Gastrocnemius medialis (tissue), 4 donors: Measurements from ENCODE around the gene CHST7. TPM values are rescaled to one million over a fixed set of nuclear protein-coding genes. Genes with fewer than 3 reads are reported as not detected.

Source experiments
- ATAC-seq, 2 donors: fragments of 150-250 bp; one replicate each; pipeline ENCODE4 v1.9.1; 2016
- DNase-seq, 2 donors: peaks; one replicate each; pipeline ENCODE4 v3.0.0-alpha.2; 2019
- H3K27ac ChIP-seq, 4 donors: fragments of 200-600 bp; sonication (generic); 1 replicate in 1 of 4; 2 replicates in 3 of 4; pipeline ENCODE4 v1.5.1; 2016 to 2018; ENCODE audit warnings: mild to moderate bottlenecking in 2 of 4, moderate library complexity in 1 of 4
- H3K27me3 ChIP-seq, 3 donors: fragments of 200-600 bp; sonication (generic) in 2 of 3; 1 replicate in 1 of 3; 2 replicates in 2 of 3; pipeline versions ENCODE4 v1.5.1 to v1.6.0; 2016 to 2019; ENCODE audit warnings: mild to moderate bottlenecking in 1 of 3, moderate library complexity in 1 of 3
- H3K36me3 ChIP-seq, 2 donors: fragments of 200-600 bp; sonication (generic) in 1 of 2; one replicate each; pipeline ENCODE4 v1.5.1; 2017 to 2018
- H3K4me1 ChIP-seq, 2 donors: fragments of 200-600 bp; sonication (generic) in 1 of 2; one replicate each; pipeline ENCODE4 v1.5.1; 2016 to 2017; ENCODE audit warnings: mild to moderate bottlenecking in 2 of 2
- H3K4me3 ChIP-seq, 4 donors: fragments of 200-600 bp; sonication (generic) in 3 of 4; 1 replicate in 1 of 4; 2 replicates in 3 of 4; pipeline ENCODE4 v1.5.1; 2016 to 2019; ENCODE audit warnings: mild to moderate bottlenecking in 2 of 4
- H3K9me3 ChIP-seq, 3 donors: fragments of 200-600 bp; sonication (generic) in 2 of 3; 1 replicate in 1 of 3; 2 replicates in 2 of 3; pipeline ENCODE4 v1.5.1; 2016 to 2019
- POLR2A ChIP-seq, 2 donors: fragments of 450-650 bp; IDR thresholded peaks; one replicate each; pipeline ENCODE4 v1.6.1; 2017; ENCODE audit warnings: antibody characterized with exemption in 2 of 2, mild to moderate bottlenecking in 2 of 2, moderate library complexity in 2 of 2
- in situ Hi-C, 4 donors: fragments of 200-750 bp; cut with MboI; loops; one replicate each; pipeline versions ENCODE4 v1.15.0 to v1.8.0; 2017; ENCODE audit warnings: low sequenced_read_pairs in 4 of 4
- intact Hi-C: fragments of 100-400 bp; cut with DNase I; formaldehyde crosslinking; loops from one replicate; pipeline ENCODE4 v1.15.1; 2023; ENCODE audit warnings: low total_unique reads
- total RNA-seq, 4 donors: library from RNA; depleted of rRNA; stranded (reverse); fragments of >200 nt; gene quantifications; one replicate each; pipeline versions ENCODE4 v1.1.0 to v1.2.3, GENCODE V29; 2016
- TF ChIP-seq, protein P1 (sequence below), 5 experiments: fragments of 450-650 bp in 3 of 5; fragments of 200-600 bp in 2 of 5; sonication (generic) in 2 of 5; IDR thresholded peaks in 4 of 5; conservative IDR thresholded peaks in 1 of 5; 1 replicate in 4 of 5; 2 replicates in 1 of 5; pipeline ENCODE4 v1.5.1; 2016 to 2019; ENCODE audit warnings: antibody characterized with exemption in 5 of 5, mild to moderate bottlenecking in 3 of 5, moderate library complexity in 3 of 5

Gene CHST7
- total RNA-seq, 4 donors from 2014 or later = 15.1 to 16.9 (median 15.8) TPM

DNA sequence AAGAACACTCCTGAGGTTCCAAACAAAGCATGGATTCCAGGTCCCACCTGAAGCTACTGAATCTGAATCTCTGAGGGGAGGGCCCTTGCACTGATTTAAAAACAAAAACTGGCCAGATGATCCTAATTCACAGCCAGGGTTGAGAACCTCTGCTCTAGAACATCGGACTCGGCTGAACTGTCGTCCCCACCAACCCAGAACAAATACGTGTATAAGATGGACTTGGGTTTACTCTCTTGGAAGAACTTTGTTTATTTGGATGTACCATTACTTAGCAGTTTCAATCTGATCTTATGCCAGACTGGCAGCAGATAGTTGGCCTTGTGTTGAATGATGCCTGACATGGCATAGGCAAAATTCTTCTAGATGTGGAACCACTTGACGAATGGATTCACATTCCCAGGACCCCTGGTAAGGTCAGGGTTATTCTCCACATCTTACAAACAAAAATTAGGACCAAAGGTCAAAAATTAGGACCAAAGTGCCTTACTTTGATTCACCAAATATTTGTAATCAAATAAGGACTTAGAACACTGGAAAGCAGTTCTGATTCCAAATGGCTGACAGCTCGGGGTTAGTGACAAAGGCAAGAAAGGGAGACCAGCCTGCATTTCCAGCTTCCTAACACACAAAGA lies 29.0 kb downstream of the CHST7 start:
- H3K4me1 ChIP-seq = no peaks in the 10 kb centered on the region
- H3K27ac ChIP-seq = no peak overlapping the region
- TF ChIP-seq POLR2A (IDR thresholded peaks at IDR 0.05) = no peak
- TF ChIP-seq, protein P1, sequence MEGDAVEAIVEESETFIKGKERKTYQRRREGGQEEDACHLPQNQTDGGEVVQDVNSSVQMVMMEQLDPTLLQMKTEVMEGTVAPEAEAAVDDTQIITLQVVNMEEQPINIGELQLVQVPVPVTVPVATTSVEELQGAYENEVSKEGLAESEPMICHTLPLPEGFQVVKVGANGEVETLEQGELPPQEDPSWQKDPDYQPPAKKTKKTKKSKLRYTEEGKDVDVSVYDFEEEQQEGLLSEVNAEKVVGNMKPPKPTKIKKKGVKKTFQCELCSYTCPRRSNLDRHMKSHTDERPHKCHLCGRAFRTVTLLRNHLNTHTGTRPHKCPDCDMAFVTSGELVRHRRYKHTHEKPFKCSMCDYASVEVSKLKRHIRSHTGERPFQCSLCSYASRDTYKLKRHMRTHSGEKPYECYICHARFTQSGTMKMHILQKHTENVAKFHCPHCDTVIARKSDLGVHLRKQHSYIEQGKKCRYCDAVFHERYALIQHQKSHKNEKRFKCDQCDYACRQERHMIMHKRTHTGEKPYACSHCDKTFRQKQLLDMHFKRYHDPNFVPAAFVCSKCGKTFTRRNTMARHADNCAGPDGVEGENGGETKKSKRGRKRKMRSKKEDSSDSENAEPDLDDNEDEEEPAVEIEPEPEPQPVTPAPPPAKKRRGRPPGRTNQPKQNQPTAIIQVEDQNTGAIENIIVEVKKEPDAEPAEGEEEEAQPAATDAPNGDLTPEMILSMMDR (IDR thresholded peaks at IDR 0.05 in 4 of 5, conservative IDR thresholded peaks at IDR 0.05 in 1 of 5) = no peak
- no peak for DNase-seq
- intact Hi-C loops = no loop called here
- H3K36me3 ChIP-seq = no peaks in the 10 kb centered on the region
- ATAC-seq = no peak
- H3K4me3 ChIP-seq = no peak overlapping the region
- in situ Hi-C loops = no loop called here
- H3K9me3 ChIP-seq = no peaks in the 10 kb centered on the region
- H3K27me3 ChIP-seq = no peaks in the 10 kb centered on the region

DNA sequence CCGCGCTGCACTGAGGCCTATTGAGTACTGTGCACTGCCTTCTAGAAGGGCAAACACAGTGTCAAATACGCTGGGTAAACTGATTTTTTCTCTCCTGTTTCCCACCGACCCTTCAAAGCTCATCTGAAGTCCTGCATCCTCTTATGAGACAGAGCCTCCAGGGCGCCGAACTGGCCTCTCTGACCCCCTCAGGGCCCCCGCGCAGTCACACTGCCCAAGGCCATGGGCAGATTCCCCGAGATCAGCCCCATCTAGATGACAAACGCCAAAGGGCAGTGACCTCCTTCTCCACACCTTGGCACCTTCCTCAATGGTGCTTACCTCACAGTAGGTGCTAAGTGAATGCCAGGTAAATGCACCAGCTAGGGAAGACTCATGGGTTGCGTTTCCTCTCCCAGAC lies 34.4 kb downstream of the CHST7 start:
- ATAC-seq (no peak), DNase-seq (no peak)
- H3K27me3 ChIP-seq = no peaks in the 10 kb centered on the region
- H3K36me3 ChIP-seq = no peaks in the 10 kb centered on the region
- intact Hi-C loops = no loop called here
- no peaks in the 10 kb centered on the region for H3K9me3 ChIP-seq
- H3K4me1 ChIP-seq = no peaks in the 10 kb centered on the region
- no peak overlapping the region for H3K4me3 ChIP-seq
- H3K27ac ChIP-seq = no peak overlapping the region
- in situ Hi-C loops = no loop called here
- TF ChIP-seq, protein P1 (IDR thresholded peaks at IDR 0.05 in 4 of 5, conservative IDR thresholded peaks at IDR 0.05 in 1 of 5) = no peak
- TF ChIP-seq POLR2A (IDR thresholded peaks at IDR 0.05) = no peak

DNA sequence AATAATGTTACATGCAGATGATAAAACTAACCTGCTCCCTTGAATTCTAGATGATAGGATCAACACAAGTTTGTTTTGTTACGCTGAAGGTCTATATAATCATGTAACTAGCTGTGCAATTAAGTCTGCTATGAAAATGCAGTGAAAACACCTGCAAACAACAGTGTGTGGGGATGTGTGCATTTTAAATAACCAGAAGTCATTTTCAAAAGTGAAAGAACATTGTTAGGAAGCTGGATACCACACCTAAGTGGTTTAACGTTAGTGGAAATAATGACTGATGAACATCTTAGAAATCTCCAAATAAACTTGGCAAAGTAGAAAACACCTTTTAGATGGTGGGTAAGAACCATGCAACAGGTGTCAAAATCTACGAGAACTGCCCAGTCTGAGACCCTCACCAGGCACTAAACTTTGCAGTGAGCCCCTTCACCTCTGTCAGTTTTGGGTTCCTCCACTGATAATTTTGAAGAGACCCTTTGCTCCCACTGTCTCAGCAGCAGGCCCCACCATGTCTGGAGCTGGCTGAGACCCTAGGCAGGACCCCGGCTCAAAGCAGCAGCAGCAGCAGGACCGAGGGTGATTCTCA lies 36.6 kb downstream of the CHST7 start:
- in situ Hi-C loops = no loop called here
- intact Hi-C loops = no loop called here
- no peak for ATAC-seq

DNA sequence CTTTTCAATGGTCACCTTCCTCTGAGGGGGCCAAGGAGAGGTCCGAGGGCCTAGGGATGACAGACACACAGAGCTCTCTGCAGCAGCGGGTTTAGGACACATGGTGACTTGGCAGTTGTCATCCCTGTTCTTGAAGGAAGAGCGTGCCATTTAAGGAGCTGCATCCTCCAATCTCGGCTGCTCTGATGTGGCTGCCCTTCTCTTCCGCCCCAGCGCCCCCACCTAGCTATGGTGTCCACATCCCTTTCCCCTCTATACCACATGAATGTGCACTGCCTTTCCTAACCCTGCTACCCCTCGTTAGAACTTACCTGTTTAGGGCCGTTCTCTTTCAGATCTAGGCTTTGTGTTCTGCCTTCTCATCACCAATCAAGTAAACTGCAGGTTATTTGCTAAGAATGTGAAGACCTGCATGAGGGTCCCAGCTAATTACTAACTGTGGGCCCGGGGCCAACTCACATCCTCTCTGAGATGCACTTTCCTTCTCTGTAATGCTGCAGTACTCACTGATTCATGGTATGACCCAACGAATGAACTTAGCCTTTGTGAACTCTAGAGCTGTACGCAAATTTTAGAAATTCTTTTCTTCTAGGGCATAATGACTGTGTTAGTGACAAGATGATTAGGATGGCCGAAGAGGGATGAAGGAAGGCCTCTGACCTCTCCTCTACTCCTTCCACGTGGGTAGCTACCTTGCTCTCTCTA lies 38.2 kb downstream of the CHST7 start:
- H3K4me3 ChIP-seq = no peak overlapping the region
- no peaks in the 10 kb centered on the region for H3K27me3 ChIP-seq
- no peaks in the 10 kb centered on the region for H3K4me1 ChIP-seq
- H3K36me3 ChIP-seq = no peaks in the 10 kb centered on the region
- ATAC-seq (no peak), DNase-seq (no peak)
- H3K9me3 ChIP-seq = no peaks in the 10 kb centered on the region
- in situ Hi-C loops (no loop called here), intact Hi-C loops (no loop called here)
- no peak for TF ChIP-seq POLR2A (IDR thresholded peaks at IDR 0.05)
- TF ChIP-seq, protein P1 (IDR thresholded peaks at IDR 0.05 in 4 of 5, conservative IDR thresholded peaks at IDR 0.05 in 1 of 5) = no peak
- no peak overlapping the region for H3K27ac ChIP-seq

More for the DNA sequence above, 36.6 kb downstream of the CHST7 start:
- Histone ChIP-seq H3K9me3 (no peaks in the 10 kb centered on the region), H3K36me3 (no peaks in the 10 kb centered on the region), H3K27ac (no peak overlapping the region), H3K4me3 (no peak overlapping the region), H3K27me3 (no peaks in the 10 kb centered on the region), H3K4me1 (no peaks in the 10 kb centered on the region)
- TF ChIP-seq, protein P1 (IDR thresholded peaks at IDR 0.05 in 4 of 5, conservative IDR thresholded peaks at IDR 0.05 in 1 of 5) = no peak
- TF ChIP-seq POLR2A (IDR thresholded peaks at IDR 0.05) = no peak
- DNase-seq = no peak
